SK-N-SH (cell line): ENCODE results near the gene MCM3AP. TPM values are rescaled to one million over a fixed set of nuclear protein-coding genes. Genes with fewer than 3 reads are reported as not detected.

Experiments used
- CTCF ChIA-PET: fragments of 300-600, 350-600 bp; formaldehyde crosslinking; extraction: SDS; loops from one replicate; lab custom pipeline; 2021; lab: Yijun Ruan, JAX
- POLR2A ChIA-PET: fragments of 350-600 bp; sonication (Branson Sonifier 250); formaldehyde crosslinking; extraction: SDS; loops from one replicate; lab custom pipeline; 2020; ENCODE audit warnings: antibody characterized with exemption, inconsistent platforms; lab: Yijun Ruan, JAX
- DNase-seq: peaks from one replicate; pipeline ENCODE4 v3.0.0; 2012
- H2AFZ ChIP-seq: fragments of 200-600 bp; sonication (generic); 2 replicates; pipeline ENCODE4 v1.8.1; 2016; ENCODE audit warnings: antibody characterized with exemption, mild to moderate bottlenecking, low read depth
- H3F3A ChIP-seq: fragments of 200-600 bp; sonication (generic); replicated peaks from 2 replicates; pipeline ENCODE3; 2016; ENCODE audit warnings: antibody characterized with exemption, mild to moderate bottlenecking; ENCODE audit not compliant: insufficient read depth
- H3K27ac ChIP-seq, 2 experiments: fragments of 200-500 bp in 1 of 2; fragments of 200-600 bp in 1 of 2; sonication (Bioruptor generic) in 1 of 2; sonication (generic), shearing (Covaris generic) in 1 of 2; 2 replicates each; pipeline versions ENCODE4 v1.5.1 to v1.6.1; 2014 to 2016; ENCODE audit warnings: low read depth in 2 of 2, inconsistent platforms in 1 of 2, low read length in 1 of 2, mild to moderate bottlenecking in 1 of 2, mixed read lengths in 1 of 2
- H3K27me3 ChIP-seq: fragments of 200-600 bp; sonication (generic), shearing (Covaris generic); 2 replicates; pipeline ENCODE4 v1.6.1; 2016; ENCODE audit warnings: mixed run types; ENCODE audit not compliant: insufficient read depth
- H3K36me3 ChIP-seq, 2 experiments: fragments of 200-500 bp in 1 of 2; fragments of 200-600 bp in 1 of 2; sonication (Bioruptor generic) in 1 of 2; sonication (generic) in 1 of 2; replicated peaks in 1 of 2; 2 replicates each; pipeline versions ENCODE3 to v1.5.1; 2014 to 2016; ENCODE audit warnings: low read length in 1 of 2, mild to moderate bottlenecking in 1 of 2; ENCODE audit not compliant: insufficient read depth in 2 of 2, control insufficient read depth in 1 of 2
- H3K4me1 ChIP-seq, 2 experiments: fragments of 200-500 bp in 1 of 2; fragments of 200-600 bp in 1 of 2; sonication (Bioruptor generic) in 1 of 2; sonication (generic), shearing (Covaris generic) in 1 of 2; 2 replicates each; pipeline versions ENCODE4 v1.5.1 to v1.6.1; 2014 to 2016; ENCODE audit warnings: low read depth in 1 of 2, low read length in 1 of 2, mixed run types in 1 of 2; ENCODE audit not compliant: insufficient read depth in 2 of 2, control insufficient read depth in 1 of 2
- H3K4me2 ChIP-seq: fragments of 200-600 bp; sonication (generic), shearing (Covaris generic); 2 replicates; pipeline ENCODE4 v1.6.1; 2017; ENCODE audit warnings: mixed run types
- H3K4me3 ChIP-seq, 2 experiments: fragments of 200-500 bp in 1 of 2; fragments of 200-600 bp in 1 of 2; sonication (Bioruptor generic) in 1 of 2; sonication (generic), shearing (Covaris generic) in 1 of 2; 2 replicates each; pipeline versions ENCODE4 v1.5.1 to v1.8.1; 2014 to 2016; ENCODE audit warnings: low read depth in 2 of 2, inconsistent platforms in 1 of 2, low read length in 1 of 2, mild to moderate bottlenecking in 1 of 2, mixed read lengths in 1 of 2, moderate library complexity in 1 of 2
- H3K79me2 ChIP-seq: fragments of 200-600 bp; sonication (generic); 2 replicates; pipeline ENCODE4 v1.8.1; 2017; ENCODE audit warnings: mild to moderate bottlenecking; ENCODE audit not compliant: insufficient read depth
- H3K9ac ChIP-seq: fragments of 200-600 bp; sonication (generic); 2 replicates; pipeline ENCODE4 v1.6.1; 2017; ENCODE audit warnings: mixed run types
- H3K9me2 ChIP-seq: fragments of 200-600 bp; sonication (generic); 2 replicates; pipeline ENCODE4 v1.6.1; 2017; ENCODE audit warnings: mixed run types
- H3K9me3 ChIP-seq: fragments of 200-600 bp; sonication (generic); 2 replicates; pipeline ENCODE4 v1.6.1; 2017; ENCODE audit warnings: mixed run types, mild to moderate bottlenecking, moderate library complexity
- H4K20me1 ChIP-seq: fragments of 200-600 bp; sonication (generic); 2 replicates; pipeline ENCODE4 v1.6.1; 2017; ENCODE audit warnings: mild to moderate bottlenecking, mixed run types; ENCODE audit not compliant: insufficient read depth
- EZH2phosphoT487 ChIP-seq: fragments of 200-600 bp; sonication (generic); IDR thresholded peaks from 2 replicates; pipeline ENCODE4 v1.6.1; 2017; ENCODE audit warnings: low read depth, mixed run types, mild to moderate bottlenecking, antibody characterized with exemption, moderate library complexity, borderline replicate concordance
- FOXJ3 ChIP-seq: sonication (generic); formaldehyde crosslinking; IDR thresholded peaks from 2 replicates; pipeline ENCODE4 v1.5.1; 2020; ENCODE audit warnings: mild to moderate bottlenecking, missing genetic modification reagents
- FOXM1 ChIP-seq: IDR thresholded peaks from 2 replicates; pipeline ENCODE4 v1.4.0; 2012; ENCODE audit warnings: low read depth, mild to moderate bottlenecking
- MXI1 ChIP-seq: IDR thresholded peaks from 2 replicates; pipeline ENCODE4 v1.6.1; 2012; ENCODE audit warnings: mild to moderate bottlenecking, low read depth, low read length, improper control_type of control experiment
- NRF1 ChIP-seq: IDR thresholded peaks from 2 replicates; pipeline ENCODE4 v1.6.1; 2012; ENCODE audit warnings: low read depth, mild to moderate bottlenecking, low read length
- POLR2AphosphoS5 ChIP-seq: IDR thresholded peaks from 2 replicates; pipeline ENCODE4 v1.6.1; 2012; ENCODE audit warnings: low read depth, low read length
- SMC3 ChIP-seq: IDR thresholded peaks from 2 replicates; pipeline ENCODE4 v1.6.1; 2012; ENCODE audit warnings: low read depth, low read length, improper control_type of control experiment
- TAF1 ChIP-seq: IDR thresholded peaks from 2 replicates; pipeline ENCODE4 v1.6.1; 2012; ENCODE audit warnings: low read depth, mild to moderate bottlenecking, low read length, moderate library complexity, borderline replicate concordance
- TCF12 ChIP-seq: IDR thresholded peaks from 2 replicates; pipeline ENCODE4 v1.4.0; 2012
- YY1 ChIP-seq: IDR thresholded peaks from 2 replicates; pipeline ENCODE4 v1.4.0; 2012; ENCODE audit warnings: low read depth, mild to moderate bottlenecking
- WGBS: methylation state at CpG from one replicate; pipeline ENCODE4 v1.1.6; 2017; ENCODE audit warnings: low lambda C conversion rate; 5-methylcytosine and 5-hydroxymethylcytosine counted together
- polyA plus RNA-seq, 3 experiments: library from polyadenylated mRNA; depleted of rRNA; stranded (reverse); fragments of >200 nt; gene quantifications; 2 replicates each; pipeline ENCODE4 v1.2.3, GENCODE V29; 2012
- TF ChIP-seq, protein P1 (sequence below): fragments of 150-350 bp; IDR thresholded peaks from 2 replicates; pipeline ENCODE4 v1.6.1; 2016; ENCODE audit warnings: mild to moderate bottlenecking, low read depth, low read length
- TF ChIP-seq, protein P2 (sequence below): IDR thresholded peaks from 2 replicates; pipeline ENCODE4 v1.4.0; 2012; ENCODE audit warnings: low read depth, borderline replicate concordance
- TF ChIP-seq, protein P3 (sequence below): fragments of 150-350 bp; IDR thresholded peaks from 2 replicates; pipeline ENCODE4 v1.6.1; 2017; ENCODE audit warnings: antibody characterized with exemption, low read length, low read depth, borderline replicate concordance

MCM3AP gene
- polyA plus RNA-seq, 1 of the 3 experiments (the other 2 are of a cell fraction), result 42.9 TPM

DNA sequence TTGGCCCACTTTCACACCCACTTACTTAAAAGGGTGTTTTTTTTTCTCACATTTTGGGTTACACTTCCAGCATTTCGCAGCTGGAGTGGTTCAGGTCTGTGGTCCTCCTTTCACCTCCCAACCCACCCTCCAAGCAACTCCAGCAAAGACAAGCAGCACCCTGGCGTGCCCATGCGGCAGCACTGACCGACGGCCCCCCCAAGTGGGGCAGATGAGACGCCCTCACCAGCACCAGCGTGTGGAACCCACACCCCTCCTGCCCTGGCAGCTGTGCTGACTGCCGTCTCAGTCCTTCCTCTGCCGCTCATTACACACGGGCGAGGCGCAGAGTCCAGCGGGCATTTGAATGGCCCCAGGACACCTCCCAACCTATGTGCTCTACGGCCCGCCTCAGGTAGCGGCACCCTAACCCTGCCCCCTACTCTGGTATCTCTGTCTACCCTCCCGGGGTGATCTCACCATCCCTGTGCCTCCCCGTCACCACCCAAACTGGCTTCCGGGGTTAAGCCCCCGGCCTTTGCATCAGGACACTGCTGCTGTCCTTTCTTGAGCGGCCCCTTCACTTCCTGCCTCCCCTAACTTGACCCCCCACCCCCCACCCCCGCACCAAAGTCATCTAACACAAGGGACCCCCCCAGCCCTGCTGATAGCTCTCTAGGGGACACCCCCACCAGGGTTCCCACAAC lies 67.8 kb downstream of the MCM3AP start (continued):
- TF ChIP-seq, protein P1, sequence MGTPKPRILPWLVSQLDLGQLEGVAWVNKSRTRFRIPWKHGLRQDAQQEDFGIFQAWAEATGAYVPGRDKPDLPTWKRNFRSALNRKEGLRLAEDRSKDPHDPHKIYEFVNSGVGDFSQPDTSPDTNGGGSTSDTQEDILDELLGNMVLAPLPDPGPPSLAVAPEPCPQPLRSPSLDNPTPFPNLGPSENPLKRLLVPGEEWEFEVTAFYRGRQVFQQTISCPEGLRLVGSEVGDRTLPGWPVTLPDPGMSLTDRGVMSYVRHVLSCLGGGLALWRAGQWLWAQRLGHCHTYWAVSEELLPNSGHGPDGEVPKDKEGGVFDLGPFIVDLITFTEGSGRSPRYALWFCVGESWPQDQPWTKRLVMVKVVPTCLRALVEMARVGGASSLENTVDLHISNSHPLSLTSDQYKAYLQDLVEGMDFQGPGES, result no peak
- TF ChIP-seq EZH2phosphoT487 (no peak), TAF1 (no peak), POLR2AphosphoS5 (no peak), NRF1 (no peak), TCF12 (no peak)
- TF ChIP-seq, all 33 proteins: peak for 0

DNA sequence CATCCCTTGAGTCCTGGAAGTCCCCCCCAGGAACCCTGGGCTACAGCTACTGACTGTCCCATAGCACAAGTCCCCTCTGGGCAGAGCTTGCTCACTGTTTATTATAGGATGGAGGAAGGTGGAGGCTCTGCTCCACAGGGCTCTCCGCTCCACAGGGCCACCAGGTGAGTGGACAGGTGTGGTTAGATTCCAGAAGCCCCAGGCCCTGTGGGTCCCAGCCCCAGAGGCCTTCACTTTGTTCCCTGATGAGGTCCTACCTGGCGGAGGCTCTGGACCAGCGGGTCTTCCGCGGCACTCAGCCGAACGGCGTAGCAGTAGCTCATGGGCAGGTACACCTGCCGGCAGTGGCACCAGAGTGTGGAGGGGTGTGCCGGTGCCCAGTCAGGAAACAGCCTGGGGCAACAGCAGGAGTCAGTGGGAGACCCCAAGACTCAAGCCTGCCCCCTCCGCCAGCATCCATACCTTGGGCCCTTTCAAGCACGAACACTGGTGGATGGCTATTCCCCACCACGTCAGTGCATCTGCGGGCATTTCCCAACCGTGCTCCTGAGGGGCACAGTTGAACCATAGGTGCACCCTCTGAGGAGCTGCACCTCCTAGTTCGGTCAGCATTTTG lies 69.2 kb downstream of the MCM3AP start:
- no peaks in the 10 kb centered on the region for H3K27me3 ChIP-seq
- no peak for DNase-seq
- H3K4me3 ChIP-seq, result no peak overlapping the region
- peaks cover 0 to 26% of the 10 kb centered on the region in 2 experiments; a peak in 1 of 4 replicates for H3K4me1 ChIP-seq
- POLR2A ChIA-PET, result interaction anchor here (1.4 kb wide), 1 partner anchor 11 kb away, joined by 5 read pairs; no protein-coding TSS in a partner anchor
- H3K9ac ChIP-seq, result no peak overlapping the region
- H3K4me2 ChIP-seq, result no peak overlapping the region
- no peaks in the 10 kb centered on the region for H3F3A ChIP-seq
- no peak overlapping the region for H3K27ac ChIP-seq
- no peaks in the 10 kb centered on the region for H3K9me2 ChIP-seq
- WGBS, result 98% methylated on average over 8 of the region's 16 CpGs
- H3K36me3 ChIP-seq, result peaks cover 0 to 32% of the 10 kb centered on the region in 2 experiments
- CTCF ChIA-PET, result interaction anchor here (0.7 to 2.9 kb wide), 4 partner anchors 9 to 63 kb away, joined by 3 to 14 read pairs (median 3); no protein-coding TSS in a partner anchor
- no peaks in the 10 kb centered on the region for H4K20me1 ChIP-seq
- H3K79me2 ChIP-seq, result no peaks in the 10 kb centered on the region
- no peaks in the 10 kb centered on the region for H3K9me3 ChIP-seq
- TF ChIP-seq FOXJ3 (CRISPR knock-in tag) (no peak), YY1 (no peak), MXI1 (no peak), POLR2AphosphoS5 (no peak), FOXM1 (no peak), SMC3 (no peak)
- TF ChIP-seq, protein P2, sequence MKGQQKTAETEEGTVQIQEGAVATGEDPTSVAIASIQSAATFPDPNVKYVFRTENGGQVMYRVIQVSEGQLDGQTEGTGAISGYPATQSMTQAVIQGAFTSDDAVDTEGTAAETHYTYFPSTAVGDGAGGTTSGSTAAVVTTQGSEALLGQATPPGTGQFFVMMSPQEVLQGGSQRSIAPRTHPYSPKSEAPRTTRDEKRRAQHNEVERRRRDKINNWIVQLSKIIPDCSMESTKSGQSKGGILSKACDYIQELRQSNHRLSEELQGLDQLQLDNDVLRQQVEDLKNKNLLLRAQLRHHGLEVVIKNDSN, result no peak
- TF ChIP-seq, protein P3, sequence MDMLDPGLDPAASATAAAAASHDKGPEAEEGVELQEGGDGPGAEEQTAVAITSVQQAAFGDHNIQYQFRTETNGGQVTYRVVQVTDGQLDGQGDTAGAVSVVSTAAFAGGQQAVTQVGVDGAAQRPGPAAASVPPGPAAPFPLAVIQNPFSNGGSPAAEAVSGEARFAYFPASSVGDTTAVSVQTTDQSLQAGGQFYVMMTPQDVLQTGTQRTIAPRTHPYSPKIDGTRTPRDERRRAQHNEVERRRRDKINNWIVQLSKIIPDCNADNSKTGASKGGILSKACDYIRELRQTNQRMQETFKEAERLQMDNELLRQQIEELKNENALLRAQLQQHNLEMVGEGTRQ, result no peak
- no peak overlapping the region for H2AFZ ChIP-seq
